ENCODE data around the gene MRPS24.
"Not testable (repeated sequence)": the region's sequence is repeated elsewhere in the genome, so short reads cannot be mapped to it uniquely, and the experiment has no call there.

Gene MRPS24

GRCh38 chr7:43838201-43838658 is 31.1 kb downstream of the MRPS24 start:
- DNase-seq (ENCODE audit: low read depth) = no peak

- DNase-seq (ENCODE audit: low read depth) = peak; percentile 39
Observed at GRCh38 chr7:43834463-43835251, 34.7 kb downstream of the MRPS24 start.

GRCh38 chr7:43830917-43831316 is 38.4 kb downstream of the MRPS24 start:
- DNase-seq (ENCODE audit: low read depth) = not testable (repeated sequence)

- DNase-seq (ENCODE audit: low read depth) = no peak
Observed at GRCh38 chr7:43825391-43825808, 43.9 kb downstream of the MRPS24 start.

- DNase-seq (ENCODE audit: low read depth) = no peak
Observed at GRCh38 chr7:43824963-43825362, 44.4 kb downstream of the MRPS24 start.

GRCh38 chr7:43824513-43824912 is 44.8 kb downstream of the MRPS24 start:
- DNase-seq (ENCODE audit: low read depth) = not testable (repeated sequence)

GRCh38 chr7:43823941-43824340 is 45.4 kb downstream of the MRPS24 start:
- no peak for DNase-seq (ENCODE audit: low read depth)

- DNase-seq (ENCODE audit: low read depth) = not testable (repeated sequence)
Observed at GRCh38 chr7:43823425-43823824, 45.9 kb downstream of the MRPS24 start.

All from stimulated activated CD4-positive, alpha-beta T cell treated with anti-CD3 and anti-CD28 coated beads, Interleukin-2, amount 100 ng/mL, for 4 hours (primary cell).